Non-pigmented ciliary epithelial cell (primary cell): ENCODE data around the gene RSPH1.

Experiments used
- DNase-seq: peaks from one replicate; pipeline ENCODE4 v3.0.0-alpha.2; 2010; ENCODE audit warnings: low read depth

The RSPH1 gene

GRCh38 chr21:42513985-42514882 is 18.2 kb upstream of the RSPH1 start:
- DNase-seq: no peak

- no peak for DNase-seq
These were observed 17.3 kb upstream of the RSPH1 start, which contains the start of gene SLC37A1 for GRCh38 chr21:42513151-42513984. SLC37A1 (plus strand) TSS chr21:42513852; CDS start chr21:42518455, 4,603 bp downstream.

- DNase-seq: no peak
These were observed 16.5 kb upstream of the RSPH1 start for GRCh38 chr21:42512346-42513034.

GRCh38 chr21:42509244-42509643 is 13.2 kb upstream of the RSPH1 start:
- DNase-seq: no peak

GRCh38 chr21:42508371-42508770 is 12.3 kb upstream of the RSPH1 start:
- DNase-seq: no peak

GRCh38 chr21:42507418-42507817 is 11.4 kb upstream of the RSPH1 start:
- no peak for DNase-seq

GRCh38 chr21:42505090-42505726 is 9.2 kb upstream of the RSPH1 start:
- DNase-seq: no peak

- DNase-seq: no peak
These were observed 7.7 kb upstream of the RSPH1 start for GRCh38 chr21:42503711-42504110.

GRCh38 chr21:42500736-42501135 is 4.7 kb upstream of the RSPH1 start:
- no peak for DNase-seq

- no peak for DNase-seq
These were observed 4.2 kb upstream of the RSPH1 start for GRCh38 chr21:42500225-42500624.

GRCh38 chr21:42499444-42500112 is 3.6 kb upstream of the RSPH1 start:
- no peak for DNase-seq

- DNase-seq: no peak
These were observed 2.0 kb upstream of the RSPH1 start for GRCh38 chr21:42498012-42498411.

GRCh38 chr21:42496839-42497202 is 797 bp upstream of the RSPH1 start:
- DNase-seq: no peak

- no peak for DNase-seq
These were observed 282 bp downstream of the RSPH1 start for GRCh38 chr21:42495765-42496119.

GRCh38 chr21:42495027-42495426 is 997 bp downstream of the RSPH1 start:
- DNase-seq: no peak

GRCh38 chr21:42493109-42494060 is 2.6 kb downstream of the RSPH1 start:
- no peak for DNase-seq

GRCh38 chr21:42492201-42492600 is 3.8 kb downstream of the RSPH1 start:
- DNase-seq: no peak

GRCh38 chr21:42491328-42491727 is 4.7 kb downstream of the RSPH1 start:
- DNase-seq: no peak

- DNase-seq: no peak
These were observed 5.3 kb downstream of the RSPH1 start for GRCh38 chr21:42490720-42491119.

- no peak for DNase-seq
These were observed 6.0 kb downstream of the RSPH1 start for GRCh38 chr21:42489991-42490390.
